Measurements from ENCODE around the gene IGFALS. TPM values are rescaled to one million over a fixed set of nuclear protein-coding genes. Genes with fewer than 3 reads are reported as not detected.

IGFALS gene
- total RNA-seq, 3 donors from 2014 or later = 0.32 to 0.44 (median 0.33) TPM

- TF ChIP-seq POLR2AphosphoS5 (IDR thresholded peaks at IDR 0.05) (no peak), CTCF (IDR thresholded peaks at IDR 0.05) (no peak), POLR2A (IDR thresholded peaks at IDR 0.05) (no peak)
- H3K4me1 ChIP-seq = peaks cover 0 to 9% of the 10 kb centered on the region in 2 donors
- no peaks in the 10 kb centered on the region for H3K9me3 ChIP-seq
- DNase-seq (ENCODE audit: low spot score in 2 of 2) = no peak
- H3K27ac ChIP-seq = no peak overlapping the region
- intact Hi-C loops (cut with DNase I; ENCODE audit: low total_unique reads) = no loop called here
- H3K4me3 ChIP-seq = no peak overlapping the region
- H3K27me3 ChIP-seq = no peaks in the 10 kb centered on the region
- H3K36me3 ChIP-seq = peaks cover 15% of the 10 kb centered on the region
Measured at GRCh38 chr16:1820946-1821290, 27.4 kb upstream of the IGFALS start.

GRCh38 chr16:1820096-1820945 is 26.8 kb upstream of the IGFALS start:
- DNase-seq (ENCODE audit: low spot score in 2 of 2) = no peak
- no peak overlapping the region for H3K27ac ChIP-seq
- H3K9me3 ChIP-seq = no peaks in the 10 kb centered on the region
- peaks cover 0 to 3% of the 10 kb centered on the region in 2 donors for H3K4me1 ChIP-seq
- TF ChIP-seq POLR2A (IDR thresholded peaks at IDR 0.05) (no peak), POLR2AphosphoS5 (IDR thresholded peaks at IDR 0.05) (no peak), CTCF (IDR thresholded peaks at IDR 0.05) (no peak)
- H3K4me3 ChIP-seq = no peak overlapping the region
- H3K27me3 ChIP-seq = no peaks in the 10 kb centered on the region
- intact Hi-C loops (cut with DNase I; ENCODE audit: low total_unique reads) = no loop called here
- H3K36me3 ChIP-seq = peaks cover 15% of the 10 kb centered on the region

GRCh38 chr16:1819611-1820010 is 26.1 kb upstream of the IGFALS start:
- H3K4me3 ChIP-seq = no peak overlapping the region
- peaks cover 15% of the 10 kb centered on the region for H3K36me3 ChIP-seq
- H3K27ac ChIP-seq = no peak overlapping the region
- H3K4me1 ChIP-seq = no peaks in the 10 kb centered on the region
- no peak for TF ChIP-seq POLR2AphosphoS5 (IDR thresholded peaks at IDR 0.05)
- TF ChIP-seq POLR2A (IDR thresholded peaks at IDR 0.05) = no peak
- TF ChIP-seq CTCF (IDR thresholded peaks at IDR 0.05) = no peak
- H3K27me3 ChIP-seq = no peaks in the 10 kb centered on the region
- intact Hi-C loops (cut with DNase I; ENCODE audit: low total_unique reads) = no loop called here
- no peaks in the 10 kb centered on the region for H3K9me3 ChIP-seq
- DNase-seq (ENCODE audit: low spot score in 2 of 2) = no peak

- TF ChIP-seq CTCF (IDR thresholded peaks at IDR 0.05) (no peak), POLR2AphosphoS5 (IDR thresholded peaks at IDR 0.05) (no peak), POLR2A (IDR thresholded peaks at IDR 0.05) (no peak)
- peaks cover 15% of the 10 kb centered on the region for H3K36me3 ChIP-seq
- intact Hi-C loops (cut with DNase I; ENCODE audit: low total_unique reads) = no loop called here
Measured at GRCh38 chr16:1818873-1819525, 25.5 kb upstream of the IGFALS start.

GRCh38 chr16:1818204-1818872 is 24.8 kb upstream of the IGFALS start:
- Histone ChIP-seq H3K36me3 (peaks cover 15% of the 10 kb centered on the region), H3K27ac (no peak overlapping the region), H3K4me1 (no peaks in the 10 kb centered on the region), H3K9me3 (no peaks in the 10 kb centered on the region), H3K27me3 (no peaks in the 10 kb centered on the region), H3K4me3 (no peak overlapping the region)
- TF ChIP-seq CTCF (IDR thresholded peaks at IDR 0.05) (no peak), POLR2A (IDR thresholded peaks at IDR 0.05) (no peak), POLR2AphosphoS5 (IDR thresholded peaks at IDR 0.05) (no peak)
- intact Hi-C loops (cut with DNase I; ENCODE audit: low total_unique reads) = no loop called here
- DNase-seq (ENCODE audit: low spot score in 2 of 2) = no peak

More at GRCh38 chr16:1818873-1819525, 25.5 kb upstream of the IGFALS start:
- Histone ChIP-seq H3K4me3 (no peak overlapping the region), H3K27me3 (no peaks in the 10 kb centered on the region), H3K27ac (no peak overlapping the region), H3K9me3 (no peaks in the 10 kb centered on the region), H3K4me1 (no peaks in the 10 kb centered on the region)
- DNase-seq (ENCODE audit: low spot score in 2 of 2) = no peak

Data from breast epithelium (tissue), 4 donors.